ENCODE measurements around the gene AMOTL1.

GRCh38 chr11:94781837-94782236, 13.7 kb downstream of the AMOTL1 start:
- no peak for TF ChIP-seq CTCF (IDR thresholded peaks at IDR 0.05)
- TF ChIP-seq POLR2A (IDR thresholded peaks at IDR 0.05): no peak

Measured in right lobe of liver (tissue), 4 donors.